SK-N-MC (cell line): ENCODE data around the gene FLRT2.

ENCODE experiments used
- EZH2 ChIP-seq: fragments of 200-600 bp; sonication (generic); IDR thresholded peaks from one replicate; pipeline ENCODE4 v1.6.1; 2017; ENCODE audit warnings: antibody characterized with exemption
- FOXP2 ChIP-seq: optimal IDR thresholded peaks from 2 replicates; pipeline ENCODE3; 2011; ENCODE audit warnings: mild to moderate bottlenecking, moderate library complexity; ENCODE audit not compliant: insufficient read depth; ENCODE audit errors: extremely low read length, control extremely low read depth
- POLR2AphosphoS5 ChIP-seq: IDR thresholded peaks from 2 replicates; pipeline ENCODE4 v1.6.1; 2012; ENCODE audit warnings: mild to moderate bottlenecking, low read depth, low read length, borderline replicate concordance

GRCh38 chr14:85618390-85618789, 88.4 kb downstream of the FLRT2 start:
- TF ChIP-seq EZH2 (no peak), POLR2AphosphoS5 (no peak), FOXP2 (no peak)
